ENCODE measurements around the gene SST.
"Not testable (repeated sequence)": the region's sequence is repeated elsewhere in the genome, so short reads cannot be mapped to it uniquely, and the experiment has no call there.

The SST gene

DNA sequence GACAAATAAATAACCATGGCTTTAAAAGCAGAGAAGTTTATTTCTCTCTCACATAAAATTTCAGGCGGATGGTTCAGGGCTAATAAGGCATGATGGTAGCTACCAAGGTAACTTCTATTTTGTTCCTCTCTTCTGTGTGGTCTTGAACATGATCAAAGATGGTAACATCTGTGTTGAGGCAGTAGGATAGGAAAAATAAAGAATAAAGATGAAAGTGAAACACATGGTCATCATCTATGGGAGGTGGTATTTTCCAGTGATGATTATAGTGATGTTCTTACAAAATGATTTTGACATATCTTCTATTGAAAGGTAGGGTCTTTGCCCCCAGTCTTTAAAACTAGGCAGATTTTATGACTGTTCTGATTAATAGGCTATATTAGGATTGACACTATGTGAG is 14.2 kb upstream of the SST start:
- no peak for DNase-seq (ENCODE audit: low read depth)

DNA sequence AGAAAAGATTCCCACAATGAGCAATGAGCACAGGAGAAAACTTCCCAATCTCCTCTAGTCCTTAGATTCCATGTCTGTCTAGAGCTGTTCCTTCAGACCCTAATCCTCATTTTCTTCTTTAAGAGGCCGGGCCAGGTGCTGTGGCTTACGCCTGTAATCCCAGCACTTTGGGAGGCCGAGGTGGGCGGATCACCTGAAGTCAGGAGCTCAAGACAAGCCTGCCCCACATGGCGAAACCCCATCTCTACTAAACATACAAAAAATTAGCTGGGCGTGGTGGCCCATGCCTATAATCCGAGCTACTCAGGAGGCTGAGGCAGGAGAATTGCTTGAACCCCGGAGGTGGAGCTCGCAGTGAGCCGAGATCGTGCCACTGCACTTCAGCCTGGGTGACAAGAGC is 11.6 kb upstream of the SST start:
- not testable (repeated sequence) for DNase-seq (ENCODE audit: low read depth)

DNA sequence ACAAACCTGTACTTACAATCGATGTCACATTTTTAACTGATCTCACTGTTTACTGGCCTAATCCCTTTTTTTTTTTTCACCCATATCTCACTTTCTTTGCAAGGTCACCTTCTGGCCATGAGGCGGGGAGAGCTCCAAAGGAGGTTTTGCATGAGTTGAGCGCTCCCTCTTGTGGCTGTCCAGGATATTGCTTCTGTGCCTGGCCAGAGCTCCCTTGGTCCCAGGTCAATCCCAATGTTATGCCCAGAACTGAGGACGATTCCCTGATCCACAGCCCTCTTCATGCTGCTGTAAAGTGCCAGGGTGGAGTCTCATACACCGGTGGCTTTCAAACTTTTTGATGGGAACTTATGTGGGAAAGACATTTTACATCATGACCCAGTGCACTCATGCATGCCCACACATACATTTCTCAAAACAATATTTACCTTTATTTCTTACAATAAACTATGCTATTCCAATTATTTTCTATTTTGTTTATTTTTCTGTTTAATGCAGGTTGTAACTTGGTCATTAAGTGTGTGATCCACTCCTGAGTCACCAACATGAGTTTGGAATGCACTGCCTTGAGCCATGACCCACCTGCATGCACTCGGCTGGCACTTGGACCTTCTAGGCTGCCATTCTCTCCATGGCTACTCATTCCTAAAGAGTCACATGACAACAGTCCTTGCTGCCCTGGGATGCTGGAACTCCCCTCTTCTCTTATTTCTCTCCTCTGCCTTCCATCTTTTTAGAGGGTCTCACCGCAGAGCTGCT is 9.6 kb upstream of the SST start:
- no peak for DNase-seq (ENCODE audit: low read depth)

DNA sequence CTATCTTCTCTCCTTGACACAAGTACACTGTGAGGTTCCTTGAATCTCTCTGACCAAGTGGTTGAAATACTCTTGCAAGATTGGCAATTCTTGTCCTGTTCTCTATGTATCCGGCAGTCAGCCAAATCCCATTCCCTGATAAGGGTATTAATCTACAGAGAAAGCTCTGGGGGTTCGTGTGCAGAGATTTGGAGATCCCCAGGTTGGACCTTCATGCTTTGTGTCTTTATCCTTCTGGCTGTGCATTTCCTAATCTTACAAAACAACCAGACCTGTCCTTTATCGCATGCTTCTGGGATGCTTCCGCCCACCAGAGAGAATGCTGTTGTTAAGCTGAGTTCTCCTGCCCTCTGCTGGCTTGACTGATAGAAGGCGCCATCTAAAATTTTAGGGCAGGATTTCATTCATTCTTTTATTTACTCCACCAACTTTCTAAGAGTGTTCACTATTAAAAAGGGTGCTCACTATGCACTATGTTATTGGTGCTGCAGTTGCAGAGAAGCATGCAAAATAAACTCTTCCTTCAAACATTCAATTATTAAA is 8.6 kb upstream of the SST start:
- DNase-seq (ENCODE audit: low read depth): no peak

DNA sequence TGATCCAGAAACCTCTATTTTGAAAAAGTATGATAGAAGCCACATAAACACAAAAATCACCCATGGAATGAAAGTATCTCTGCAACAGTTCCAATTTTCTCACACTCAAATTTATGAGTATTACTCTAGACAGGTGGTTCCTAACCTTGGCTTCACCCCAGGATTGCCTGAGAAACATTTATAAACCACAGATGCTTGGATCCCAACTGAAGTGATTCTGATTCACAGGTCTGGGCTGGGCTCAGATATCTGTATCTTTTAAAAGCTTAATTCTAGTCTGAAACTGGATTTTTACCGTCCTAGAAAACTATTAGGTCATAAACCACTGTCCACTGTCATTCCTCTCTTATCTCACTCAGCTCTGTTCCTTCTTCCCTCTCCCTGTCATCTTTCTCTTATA is 7.4 kb upstream of the SST start:
- no peak for DNase-seq (ENCODE audit: low read depth)

DNA sequence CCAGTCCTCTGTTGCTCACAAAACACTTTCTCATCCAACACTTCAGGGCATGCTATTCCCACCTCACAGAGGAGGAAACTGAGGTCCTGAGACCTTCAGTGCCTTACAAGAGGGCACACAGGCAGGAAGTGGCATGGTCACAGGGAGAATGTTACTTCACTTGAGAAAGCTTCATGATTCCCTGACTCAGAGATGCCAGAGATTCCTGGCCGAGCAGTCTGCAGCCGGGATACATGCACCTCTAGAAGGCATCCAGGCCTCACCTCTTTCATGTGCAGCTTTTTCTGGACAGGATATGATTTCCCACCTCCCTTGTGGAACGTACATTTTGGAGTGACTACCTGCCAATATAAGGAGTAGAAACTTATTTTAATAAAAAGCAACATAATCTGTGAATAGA is 2.8 kb upstream of the SST start:
- no peak for DNase-seq (ENCODE audit: low read depth)

DNA sequence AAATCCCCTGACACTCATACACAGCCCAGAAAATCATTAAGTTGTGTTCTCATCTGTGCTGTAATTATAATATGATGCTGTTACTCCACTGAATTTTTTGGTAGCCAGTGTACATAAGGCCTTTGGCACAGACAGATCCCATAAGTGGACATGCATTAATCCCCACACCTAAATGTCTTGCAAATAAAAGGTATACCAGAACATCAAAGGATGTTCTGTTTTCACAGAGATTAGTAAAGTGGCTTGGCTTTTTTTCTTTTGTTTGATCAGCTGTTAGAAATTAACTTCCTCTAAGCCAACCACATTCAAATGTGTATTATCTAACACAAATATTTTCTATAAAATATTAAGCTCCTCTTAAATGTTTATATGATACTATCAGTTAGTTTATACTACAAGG is 2.7 kb downstream of the SST start:
- DNase-seq (ENCODE audit: low read depth): no peak

DNA sequence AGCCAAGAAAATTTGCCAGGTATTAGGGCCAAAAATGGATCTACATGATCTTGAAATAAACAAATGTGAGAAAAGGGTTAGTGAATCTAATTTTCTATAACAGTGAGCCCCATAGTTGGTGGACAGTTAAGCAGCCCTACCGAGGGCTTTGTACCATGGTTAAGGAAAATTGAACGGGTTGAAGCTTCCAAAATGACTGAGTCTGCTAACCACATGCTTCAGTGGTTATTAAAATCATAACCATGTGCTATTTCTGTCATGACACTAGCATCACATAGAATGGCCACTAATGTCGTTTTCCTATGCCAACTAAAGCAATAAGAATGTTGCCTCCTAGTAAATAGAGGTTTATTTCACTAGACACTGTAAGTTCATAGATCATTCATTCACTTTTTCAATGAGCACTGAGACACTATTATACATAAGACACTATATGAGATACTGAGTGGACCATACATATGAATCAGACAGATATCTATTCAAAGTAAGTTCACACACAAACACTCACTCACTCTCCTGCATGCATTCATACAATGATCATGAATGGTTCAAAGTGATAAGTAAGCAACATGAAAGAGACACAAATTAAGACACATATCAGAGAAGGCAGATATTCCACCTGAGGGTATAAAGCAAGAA is 4.3 kb downstream of the SST start:
- DNase-seq (ENCODE audit: low read depth): no peak

DNA sequence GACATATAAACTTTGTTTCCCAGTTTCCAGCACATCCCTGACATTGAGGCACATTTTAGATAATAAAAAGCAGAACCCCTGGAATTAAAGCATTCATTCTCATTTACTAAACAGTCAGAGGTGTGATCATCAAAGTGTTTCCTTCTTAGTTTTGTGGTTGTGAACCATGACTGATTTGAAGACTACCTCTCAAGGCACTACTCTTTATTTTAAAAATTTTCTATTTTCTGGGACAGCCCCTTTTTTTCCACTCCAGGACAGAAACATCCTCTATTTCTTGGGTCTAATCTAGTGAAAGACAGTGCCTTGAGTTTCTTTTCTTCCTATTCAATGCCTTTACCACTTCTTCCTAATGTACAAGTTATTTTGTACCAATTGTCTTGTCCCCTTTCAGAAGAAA is 5.2 kb downstream of the SST start:
- no peak for DNase-seq (ENCODE audit: low read depth)

DNA sequence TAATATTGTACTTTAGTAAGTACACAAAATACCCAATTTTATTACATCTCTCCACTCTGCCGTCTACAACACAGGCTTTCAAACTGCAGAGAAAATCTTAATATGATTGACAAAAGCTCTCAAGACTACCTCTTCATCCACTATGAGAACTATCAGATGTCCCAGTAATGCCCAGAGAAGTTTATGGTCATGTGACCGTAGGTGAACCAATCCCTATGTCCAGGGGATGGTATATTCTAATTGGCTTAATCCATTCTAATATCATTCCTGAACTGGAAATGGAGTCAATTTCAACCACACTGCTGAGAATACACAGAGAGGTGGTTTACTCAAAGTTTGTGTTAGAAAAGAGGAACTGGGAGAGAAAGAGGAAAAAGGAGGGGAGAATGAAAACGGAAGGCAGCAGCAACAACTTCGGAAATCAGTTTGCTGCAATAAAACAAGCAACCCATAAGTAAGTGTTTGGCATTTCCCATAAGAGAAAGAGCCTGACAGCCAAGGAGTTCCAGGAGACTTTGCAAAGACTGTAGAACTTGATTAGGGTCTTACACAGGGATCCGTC is 7.3 kb downstream of the SST start:
- no peak for DNase-seq (ENCODE audit: low read depth)

DNA sequence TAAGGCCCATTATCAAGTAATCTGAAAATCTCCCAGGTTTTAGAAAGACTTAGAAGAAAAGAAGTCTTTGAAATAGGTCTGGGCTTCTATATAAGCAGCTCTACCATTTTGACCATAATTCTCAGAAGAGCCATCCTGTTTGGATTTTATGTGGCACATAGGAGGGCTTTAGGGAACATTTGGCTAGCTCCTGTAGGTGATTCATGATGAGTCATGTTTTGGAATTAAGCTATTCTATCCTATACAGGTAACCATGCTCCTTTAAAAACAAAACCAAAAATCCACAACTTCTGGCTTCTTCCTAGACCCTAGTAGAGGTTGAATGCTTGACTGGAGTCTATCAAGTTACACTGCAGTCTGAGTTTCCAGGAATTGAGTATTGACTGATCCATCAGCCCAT is 8.9 kb downstream of the SST start:
- no peak for DNase-seq (ENCODE audit: low read depth)

DNA sequence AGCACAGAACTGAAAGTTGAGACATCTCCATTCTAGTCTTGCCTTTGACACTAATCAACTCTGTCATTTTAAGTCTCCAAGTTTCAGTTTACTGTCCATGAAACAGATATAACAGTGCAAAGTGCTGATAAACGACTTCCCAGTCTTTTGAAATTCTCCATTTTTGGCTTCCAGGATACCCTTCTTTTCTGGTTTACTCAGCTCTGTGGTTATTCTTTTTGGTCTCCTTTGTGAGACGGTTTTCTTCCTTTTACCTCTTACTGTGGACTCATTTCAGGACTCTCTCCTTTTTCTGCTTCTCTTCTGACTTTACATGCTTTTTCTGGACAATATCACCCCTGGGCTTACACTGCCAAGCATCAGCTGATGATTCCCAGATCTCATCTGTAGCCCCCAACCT is 18.9 kb downstream of the SST start:
- no peak for DNase-seq (ENCODE audit: low read depth)

DNA sequence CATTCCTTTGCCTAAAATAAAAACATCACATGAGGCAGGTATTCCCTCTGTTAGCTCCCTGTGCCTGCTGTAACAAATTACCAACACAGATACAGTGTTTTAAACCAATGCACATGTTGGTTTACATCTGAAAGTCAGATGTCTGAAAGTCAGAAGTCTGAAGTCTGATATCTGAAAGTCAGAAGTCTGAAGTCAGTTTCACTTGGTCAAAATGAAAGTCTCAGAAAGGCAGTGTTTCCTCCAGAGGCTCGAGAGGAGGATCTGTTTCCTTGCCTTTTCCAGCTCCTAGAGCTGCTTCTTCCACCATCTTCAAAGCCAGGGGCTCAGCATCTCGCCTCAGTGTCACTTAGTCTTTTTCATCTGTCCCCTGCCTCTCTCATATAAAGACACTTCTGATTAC is 22.0 kb downstream of the SST start:
- no peak for DNase-seq (ENCODE audit: low read depth)

DNA sequence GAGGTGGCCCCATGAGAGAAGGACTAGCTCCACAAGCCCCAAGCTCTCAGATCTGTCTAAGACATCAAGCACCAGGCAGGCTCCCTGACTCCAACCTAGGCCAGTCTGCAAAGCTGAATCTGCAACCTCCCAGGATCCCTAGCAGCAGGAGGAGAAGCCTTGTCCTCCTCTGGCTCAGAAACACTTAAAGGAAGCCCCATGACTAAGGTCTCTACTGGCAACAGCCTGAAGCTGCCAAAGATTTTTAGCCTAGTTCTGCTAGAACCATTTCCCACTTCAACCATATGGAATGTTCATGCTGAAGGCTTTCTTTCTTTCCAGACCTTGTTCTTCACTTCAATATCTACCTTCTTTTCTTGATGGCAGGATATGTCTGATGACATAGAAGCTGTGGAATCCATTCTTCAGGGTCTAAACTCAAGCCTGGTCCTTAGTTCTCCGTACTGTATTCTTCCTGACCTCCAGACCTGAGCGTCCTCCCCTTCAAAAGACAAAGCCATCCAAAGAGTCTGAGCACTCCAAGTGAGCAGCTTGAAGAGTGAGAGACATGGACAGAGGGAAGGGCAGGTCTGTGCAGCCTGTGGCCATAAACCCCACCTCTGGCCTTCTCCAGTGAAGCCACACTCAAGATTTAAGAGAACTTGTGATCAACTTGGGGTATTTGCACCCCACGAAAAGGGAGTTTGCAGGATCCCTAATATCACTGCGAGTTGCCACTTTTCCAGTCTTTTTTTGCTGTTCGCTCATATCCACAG is 23.1 kb downstream of the SST start:
- DNase-seq (ENCODE audit: low read depth): no peak

DNA sequence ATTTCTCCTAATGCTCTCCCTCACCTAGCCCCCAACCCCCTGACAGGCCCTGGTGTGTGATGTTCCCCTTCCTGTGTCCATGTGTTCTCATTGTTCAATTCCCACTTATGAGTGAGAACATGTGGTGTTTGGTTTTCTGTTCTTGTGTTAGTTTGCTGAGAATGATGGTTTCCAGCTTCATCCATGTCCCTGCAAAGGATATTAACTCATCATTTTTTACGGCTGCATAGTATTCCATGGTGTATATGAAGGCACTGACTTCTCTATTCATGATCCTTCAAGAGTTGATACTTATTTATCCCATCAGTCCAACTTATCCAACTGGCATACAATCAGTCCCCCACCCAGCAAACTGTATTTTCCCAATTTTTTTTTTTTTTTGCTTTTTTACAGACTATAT is 24.8 kb downstream of the SST start:
- not testable (repeated sequence) for DNase-seq (ENCODE audit: low read depth)

DNA sequence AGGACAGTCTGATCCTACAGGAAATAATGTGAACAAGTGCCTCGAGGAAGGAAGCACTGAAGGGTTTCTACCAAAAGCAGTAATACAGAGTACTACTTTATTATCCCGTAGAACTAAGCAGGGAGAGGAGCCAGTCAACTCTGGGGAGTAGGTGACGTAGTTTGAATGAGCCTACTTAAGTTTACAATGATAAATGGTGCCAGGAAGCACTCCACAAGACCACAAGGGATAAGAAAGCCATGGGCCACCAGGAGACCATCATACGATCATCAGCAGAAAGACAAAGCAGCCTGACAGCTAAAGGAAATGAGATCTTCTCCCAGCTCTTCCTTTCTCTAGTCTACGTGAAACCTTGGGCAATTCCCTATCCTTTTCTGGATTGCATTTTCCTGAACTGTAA is 27.3 kb downstream of the SST start:
- no peak for DNase-seq (ENCODE audit: low read depth)

DNA sequence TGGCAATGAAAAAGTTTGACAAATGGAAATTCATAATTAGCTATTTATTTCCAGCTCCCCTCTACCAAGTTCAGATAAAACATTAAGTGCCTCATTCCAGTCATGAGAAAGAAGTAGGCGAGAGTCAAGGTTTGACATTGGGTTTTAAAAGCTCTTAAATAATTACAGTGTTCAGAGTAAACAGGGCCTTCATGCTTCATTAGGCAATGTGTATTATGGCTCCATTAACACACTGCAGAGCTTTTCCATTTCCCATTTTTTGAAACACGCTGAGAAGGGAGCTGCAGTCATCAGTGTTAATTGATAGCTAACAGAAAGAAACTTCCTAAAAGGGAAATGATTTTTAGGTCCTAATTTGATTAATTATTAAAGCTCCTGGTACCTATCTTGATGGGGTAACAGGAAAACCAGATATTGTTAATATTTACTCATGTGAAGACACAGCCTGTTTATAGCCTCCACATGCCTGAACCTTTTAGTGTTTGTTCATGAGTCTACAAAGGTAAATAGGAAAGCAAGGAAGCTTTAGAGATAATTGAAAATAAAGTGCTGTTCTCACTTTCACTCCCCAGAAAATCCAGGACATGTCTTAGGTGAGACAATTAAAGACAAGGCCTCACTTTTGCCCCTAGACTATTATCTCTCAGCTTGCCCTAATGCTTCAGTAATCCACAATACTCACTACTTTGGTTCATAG is 28.7 kb downstream of the SST start:
- DNase-seq (ENCODE audit: low read depth): no peak

DNA sequence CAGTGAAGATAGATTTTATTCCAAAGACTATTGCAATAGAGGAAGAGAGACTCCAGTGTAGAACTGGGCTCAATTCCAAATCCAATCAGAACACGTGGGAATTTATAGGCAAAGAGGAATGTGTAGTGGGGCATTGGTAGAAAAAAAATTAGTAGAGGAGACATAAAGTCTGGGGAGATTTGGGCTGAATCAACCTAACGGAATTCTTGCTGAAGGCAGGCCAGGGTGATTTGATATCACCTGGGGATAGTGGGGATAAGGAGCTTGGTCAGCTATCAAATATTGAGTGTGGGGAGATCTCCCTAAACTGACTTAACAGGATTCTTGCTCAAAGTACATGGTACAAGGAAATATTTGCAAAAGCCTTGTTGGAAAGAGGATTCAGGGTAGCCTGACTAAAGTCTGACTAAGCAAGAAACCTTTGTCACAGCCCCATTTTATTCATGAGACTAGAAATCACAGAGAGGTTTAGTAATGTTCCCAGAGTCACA is 29.6 kb downstream of the SST start:
- peak; percentile 34 for DNase-seq (ENCODE audit: low read depth)

DNA sequence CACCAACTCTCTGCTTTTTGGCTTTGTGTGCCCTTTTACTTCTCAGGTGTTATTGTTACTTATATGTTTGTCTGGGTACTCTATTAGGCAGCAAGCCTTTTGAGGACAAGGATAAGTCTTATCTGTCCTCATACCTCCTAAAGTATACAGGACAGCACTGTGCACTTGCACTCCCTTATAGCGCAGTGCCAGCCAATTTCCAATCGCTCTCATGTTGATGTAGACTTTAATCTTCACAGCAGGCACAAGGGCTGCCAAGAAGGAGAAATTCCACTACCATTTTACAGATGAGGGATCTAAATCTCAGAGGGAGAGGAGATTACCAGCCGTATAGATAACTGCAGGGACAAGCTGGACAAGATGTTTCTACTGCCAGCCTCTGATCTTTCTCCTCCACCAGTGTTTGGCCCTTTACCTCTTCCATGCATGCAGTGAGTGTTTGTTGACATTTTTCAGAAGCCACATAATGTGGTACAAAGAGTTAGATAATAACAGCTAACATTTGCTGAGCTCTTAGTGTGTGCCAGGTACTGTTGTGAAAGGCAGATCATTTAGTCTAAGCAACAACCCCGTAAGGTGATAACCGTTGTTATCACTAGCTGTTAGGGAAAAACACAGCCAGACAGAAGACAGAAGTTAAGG is 30.1 kb downstream of the SST start:
- DNase-seq (ENCODE audit: low read depth): no peak

DNA sequence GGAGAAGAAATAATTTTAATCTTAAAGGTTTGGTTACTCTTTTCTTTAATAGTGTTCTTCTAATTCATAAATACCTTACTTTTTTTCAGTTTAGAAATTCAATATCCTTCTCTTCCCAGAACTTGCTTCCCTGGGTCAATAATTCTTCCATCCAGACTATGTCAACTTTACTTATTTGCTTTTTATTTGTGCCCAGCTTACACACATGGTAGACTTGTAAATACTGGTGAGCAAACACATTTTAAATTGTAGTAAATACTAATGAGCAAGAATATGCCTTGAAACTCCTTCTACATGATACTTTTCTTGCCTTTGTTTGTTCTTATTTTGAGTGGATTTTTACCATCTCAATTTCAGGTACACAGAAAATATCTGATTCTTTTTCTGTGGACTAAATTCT is 33.7 kb downstream of the SST start:
- DNase-seq (ENCODE audit: low read depth): no peak

DNA sequence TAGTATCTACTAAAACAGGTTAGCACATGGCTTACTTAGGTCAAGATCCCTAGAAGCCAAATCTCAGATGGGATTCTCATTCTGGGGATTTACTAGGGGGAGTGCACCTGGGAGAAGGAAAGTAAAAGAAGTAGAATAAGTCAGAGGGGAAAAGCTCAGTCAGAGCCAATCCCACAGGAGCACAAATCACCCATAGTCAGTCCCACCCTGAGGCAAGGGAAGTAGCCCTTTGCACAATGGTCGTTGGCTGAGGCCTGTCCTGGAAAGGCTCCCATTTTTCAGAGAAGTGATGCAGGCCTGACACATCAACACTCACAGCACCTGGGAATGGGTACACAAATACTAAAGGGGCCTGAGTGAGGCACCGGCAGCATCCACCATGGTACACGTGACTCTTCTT is 39.8 kb downstream of the SST start:
- DNase-seq (ENCODE audit: low read depth): no peak
